OCI-LY7 (cell line): ENCODE measurements around the gene HOTAIR. TPM values are rescaled to one million over a fixed set of nuclear protein-coding genes. Genes with fewer than 3 reads are reported as not detected.

Experiments
- BruUV-seq: library from RNA; stranded (reverse); fragments of 400-500 nt; replicated peaks from 2 replicates; lab custom pipeline; 2021; lab: Mats Ljungman, UMichigan
- CTCF ChIA-PET: fragments of 300-600 bp; sonication (Branson Sonifier 250); formaldehyde crosslinking; loops from one replicate; lab custom pipeline; 2022; ENCODE audit warnings: antibody characterized with exemption; ENCODE audit not compliant: unreplicated experiment; lab: Charles Lee
- POLR2A ChIA-PET: fragments of 300-600 bp; sonication (Branson Sonifier 250); formaldehyde crosslinking; loops from one replicate; lab custom pipeline; 2022; ENCODE audit warnings: antibody characterized with exemption; lab: Charles Lee
- DNase-seq: peaks from one replicate; pipeline ENCODE4 v3.0.0-alpha.2; 2015; ENCODE audit warnings: low spot score
- H2AFZ ChIP-seq: fragments of 200-600 bp; sonication (generic), shearing (Covaris generic); 2 replicates; pipeline ENCODE4 v1.6.1; 2014; ENCODE audit warnings: mild to moderate bottlenecking, antibody characterized with exemption, low read length, moderate library complexity
- H3K27ac ChIP-seq: fragments of 200-600 bp; sonication (generic); 2 replicates; pipeline ENCODE4 v1.5.1; 2014; ENCODE audit warnings: mixed run types, low read depth, mild to moderate bottlenecking, moderate library complexity, low read length, inconsistent platforms; ENCODE audit not compliant: poor library complexity, severe bottlenecking
- H3K36me3 ChIP-seq: fragments of 200-600 bp; sonication (generic); 2 replicates; pipeline ENCODE4 v1.6.1; 2014; ENCODE audit warnings: mild to moderate bottlenecking, antibody characterized with exemption, low read length, moderate library complexity, mixed read lengths; ENCODE audit not compliant: insufficient read depth
- H3K4me1 ChIP-seq: fragments of 200-600 bp; sonication (generic); 2 replicates; pipeline ENCODE4 v1.5.1; 2014; ENCODE audit warnings: mild to moderate bottlenecking, low read length; ENCODE audit not compliant: insufficient read depth, poor library complexity, severe bottlenecking
- H3K4me2 ChIP-seq: fragments of 200-600 bp; sonication (generic); 2 replicates; pipeline ENCODE4 v1.6.1; 2014; ENCODE audit warnings: mild to moderate bottlenecking, low read length
- H3K4me3 ChIP-seq: fragments of 200-600 bp; sonication (generic); 2 replicates; pipeline ENCODE4 v1.5.1; 2014; ENCODE audit warnings: mild to moderate bottlenecking, low read depth, low read length; ENCODE audit not compliant: poor library complexity, severe bottlenecking
- H3K79me2 ChIP-seq: fragments of 200-600 bp; sonication (generic); 2 replicates; pipeline ENCODE4 v1.6.1; 2016; ENCODE audit warnings: low read depth, mild to moderate bottlenecking, low read length, moderate library complexity, mixed read lengths; ENCODE audit not compliant: insufficient read depth
- H3K9me2 ChIP-seq: fragments of 200-600 bp; sonication (generic); 2 replicates; pipeline ENCODE4 v1.6.1; 2016; ENCODE audit warnings: mild to moderate bottlenecking, low read length, mixed read lengths; ENCODE audit not compliant: insufficient read depth
- H3K9me3 ChIP-seq: fragments of 200-600 bp; sonication (generic); 2 replicates; pipeline ENCODE4 v1.6.1; 2014; ENCODE audit warnings: mild to moderate bottlenecking, mixed run types, low read length, mixed read lengths
- H4K20me1 ChIP-seq: fragments of 200-600 bp; sonication (generic); 2 replicates; pipeline ENCODE4 v1.6.1; 2014; ENCODE audit warnings: mild to moderate bottlenecking, antibody characterized with exemption, low read length, moderate library complexity, mixed read lengths; ENCODE audit not compliant: insufficient read depth
- CTCF ChIP-seq: fragments of 200-600 bp; sonication (generic); conservative IDR thresholded peaks from 2 replicates; pipeline ENCODE4 v1.5.1; 2014; ENCODE audit warnings: mild to moderate bottlenecking, antibody characterized with exemption, low read length, moderate library complexity, mixed read lengths
- EZH2phosphoT487 ChIP-seq: fragments of 200-600 bp; sonication (generic); IDR thresholded peaks from 2 replicates; pipeline ENCODE4 v1.6.1; 2018; ENCODE audit warnings: low read depth, borderline replicate concordance, mild to moderate bottlenecking, mixed run types, antibody characterized with exemption, low read length, moderate library complexity, mixed read lengths
- intact Hi-C: fragments of 100-400 bp; cut with micrococcal nuclease; formaldehyde crosslinking; loops from one replicate; pipeline ENCODE4 v1.10.0; 2022; ENCODE audit not compliant: unreplicated experiment
- total RNA-seq, 2 experiments: library from RNA; depleted of rRNA in 1 of 2; stranded (reverse); fragments of >200 nt in 1 of 2; shearing (Covaris generic) in 1 of 2; gene quantifications; 2 replicates each; pipeline ENCODE4 v1.2.3, GENCODE V29; 2014 to 2022

The HOTAIR gene
- total RNA-seq, 2 experiments from 2014 or later: 0.88 to 5.3 TPM

- intact Hi-C loops: no loop called here
- Histone ChIP-seq H3K79me2 (no peaks in the 10 kb centered on the region), H3K36me3 (no peaks in the 10 kb centered on the region), H3K4me3 (no peak overlapping the region), H3K4me2 (no peak overlapping the region), H3K9me2 (no peaks in the 10 kb centered on the region), H2AFZ (no peak overlapping the region), H3K9me3 (no peaks in the 10 kb centered on the region), H3K4me1 (peaks cover 8% of the 10 kb centered on the region), H3K27ac (no peak overlapping the region), H4K20me1 (no peaks in the 10 kb centered on the region)
- POLR2A ChIA-PET: no interaction called here
- no TSS peak for BruUV-seq
- CTCF ChIA-PET: no interaction called here
- DNase-seq: no peak
- no peak for TF ChIP-seq CTCF
- no peak for TF ChIP-seq EZH2phosphoT487
These were observed 19.7 kb upstream of the HOTAIR start for GRCh38 chr12:53994264-53995001.

- Histone ChIP-seq H3K4me2 (no peak overlapping the region), H4K20me1 (no peaks in the 10 kb centered on the region), H3K4me1 (peaks cover 13% of the 10 kb centered on the region), H3K9me2 (no peaks in the 10 kb centered on the region), H3K9me3 (no peaks in the 10 kb centered on the region), H3K36me3 (no peaks in the 10 kb centered on the region), H3K27ac (no peak overlapping the region), H2AFZ (no peak overlapping the region), H3K4me3 (no peak overlapping the region), H3K79me2 (no peaks in the 10 kb centered on the region)
- intact Hi-C loops: no loop called here
- CTCF ChIA-PET: no interaction called here
- TF ChIP-seq EZH2phosphoT487 (no peak), CTCF (no peak)
- BruUV-seq: no TSS peak
- POLR2A ChIA-PET: no interaction called here
- DNase-seq: no peak
These were observed 19.2 kb upstream of the HOTAIR start for GRCh38 chr12:53994009-53994263.

- Histone ChIP-seq H2AFZ (no peak overlapping the region), H3K4me2 (no peak overlapping the region), H3K36me3 (no peaks in the 10 kb centered on the region), H3K79me2 (no peaks in the 10 kb centered on the region), H4K20me1 (no peaks in the 10 kb centered on the region), H3K4me1 (peaks cover 18% of the 10 kb centered on the region), H3K9me2 (no peaks in the 10 kb centered on the region), H3K9me3 (no peaks in the 10 kb centered on the region), H3K4me3 (no peak overlapping the region), H3K27ac (no peak overlapping the region)
- intact Hi-C loops: no loop called here
- POLR2A ChIA-PET: no interaction called here
- CTCF ChIA-PET: no interaction called here
- TF ChIP-seq CTCF (no peak), EZH2phosphoT487 (no peak)
- no peak for DNase-seq
- no TSS peak for BruUV-seq
These were observed 18.6 kb upstream of the HOTAIR start for GRCh38 chr12:53993162-53994008.
